T-helper 22 cell (primary cell): Measurements from ENCODE around the gene EXOC2.
"Not testable (repeated sequence)": the region's sequence is repeated elsewhere in the genome, so short reads cannot be mapped to it uniquely, and the experiment has no call there.

Experiments used
- DNase-seq: peaks from one replicate; pipeline ENCODE4 v3.0.0-alpha.2; 2020; ENCODE audit warnings: low read depth

Gene EXOC2

DNA sequence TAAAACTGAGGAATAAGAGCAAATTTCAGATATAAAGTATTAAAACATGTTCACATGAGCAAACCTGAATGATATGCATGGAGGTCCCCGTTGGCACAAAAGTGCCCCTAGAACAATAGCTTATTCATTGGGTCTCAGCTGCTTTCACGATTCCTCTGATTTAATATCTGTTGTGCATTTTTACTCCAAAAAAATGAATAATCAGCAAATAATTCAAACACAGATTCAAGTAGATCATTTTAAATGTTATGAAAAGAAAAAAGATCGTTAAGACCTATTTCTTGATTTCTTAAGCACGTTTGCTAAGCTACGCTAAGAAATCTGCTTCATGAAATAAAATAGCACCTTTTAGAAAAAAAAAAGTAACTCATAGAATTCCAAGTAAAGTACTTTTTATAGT lies 57.7 kb downstream of the EXOC2 start:
- no peak for DNase-seq

GRCh38 chr6:633611-634010 lies 59.3 kb downstream of the EXOC2 start:
- no peak for DNase-seq

GRCh38 chr6:628766-629165 lies 64.2 kb downstream of the EXOC2 start:
- no peak for DNase-seq

GRCh38 chr6:626236-626635 lies 66.7 kb downstream of the EXOC2 start:
- no peak for DNase-seq

DNA sequence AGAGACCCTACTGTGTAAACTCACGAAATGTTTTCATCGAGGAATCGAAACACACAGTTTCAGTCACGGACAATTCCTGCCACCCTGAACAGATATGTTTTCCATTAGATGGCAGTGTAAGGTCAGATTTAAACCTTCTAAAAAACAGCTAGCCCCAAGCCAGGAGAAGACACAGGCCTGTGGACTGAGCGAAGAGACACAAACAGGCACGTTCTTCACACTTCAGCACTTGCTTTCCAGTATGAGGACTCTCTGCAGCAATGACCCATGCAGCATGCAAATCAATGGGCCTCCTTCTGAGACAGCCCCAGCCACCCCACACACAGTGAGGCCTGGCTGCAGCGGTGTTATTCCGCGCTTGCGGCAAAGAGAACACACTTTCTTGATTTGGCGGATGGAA lies 68.0 kb downstream of the EXOC2 start:
- DNase-seq = no peak

- DNase-seq = no peak
These were observed 70.5 kb downstream of the EXOC2 start for GRCh38 chr6:622462-622861.

DNA sequence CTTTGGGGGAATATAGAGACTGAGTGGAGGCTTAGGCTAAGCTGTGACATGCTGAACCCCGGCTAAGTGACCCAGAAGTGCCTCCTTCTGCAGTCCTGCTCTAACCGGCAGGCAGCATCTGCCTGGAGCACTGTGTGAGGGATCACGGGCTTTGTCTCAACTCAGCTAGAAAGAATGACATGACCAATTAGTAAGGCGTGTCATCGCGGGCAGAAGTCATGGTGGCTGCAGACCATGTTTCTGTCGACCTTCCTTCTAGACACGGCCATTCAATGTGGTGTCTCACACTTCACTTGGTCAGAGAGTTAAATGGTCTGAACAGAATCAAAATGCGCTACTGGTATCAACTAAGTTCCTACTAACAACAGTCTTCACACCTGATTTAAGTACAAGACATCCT lies 71.0 kb downstream of the EXOC2 start:
- no peak for DNase-seq

GRCh38 chr6:620950-621349 lies 72.0 kb downstream of the EXOC2 start:
- no peak for DNase-seq

DNA sequence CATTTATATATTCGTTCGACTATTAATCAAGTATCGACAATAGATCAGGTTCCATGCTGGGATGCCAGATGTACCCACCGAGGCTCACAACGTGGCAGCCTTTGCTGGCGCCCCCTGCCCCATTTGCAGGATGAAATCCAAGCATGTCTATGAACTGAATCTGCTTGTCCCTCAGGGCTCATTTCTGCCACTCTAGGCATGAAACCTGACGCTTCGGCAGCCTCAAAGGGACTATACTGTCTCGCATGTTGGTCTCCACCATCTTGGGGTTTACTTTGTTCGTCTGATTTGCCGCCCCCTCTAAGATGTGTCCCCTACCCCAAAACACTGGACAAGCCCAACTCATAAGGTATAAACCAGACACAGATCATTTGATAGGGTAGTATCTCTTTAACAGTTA lies 72.8 kb downstream of the EXOC2 start:
- no peak for DNase-seq

- DNase-seq = no peak
These were observed 75.4 kb downstream of the EXOC2 start for GRCh38 chr6:617456-618100.

GRCh38 chr6:613981-614380 lies 79.0 kb downstream of the EXOC2 start:
- no peak for DNase-seq

GRCh38 chr6:611928-612327 lies 81.0 kb downstream of the EXOC2 start:
- DNase-seq = no peak

GRCh38 chr6:610882-611281 lies 82.1 kb downstream of the EXOC2 start:
- no peak for DNase-seq

GRCh38 chr6:609905-610304 lies 83.0 kb downstream of the EXOC2 start:
- DNase-seq = no peak

DNA sequence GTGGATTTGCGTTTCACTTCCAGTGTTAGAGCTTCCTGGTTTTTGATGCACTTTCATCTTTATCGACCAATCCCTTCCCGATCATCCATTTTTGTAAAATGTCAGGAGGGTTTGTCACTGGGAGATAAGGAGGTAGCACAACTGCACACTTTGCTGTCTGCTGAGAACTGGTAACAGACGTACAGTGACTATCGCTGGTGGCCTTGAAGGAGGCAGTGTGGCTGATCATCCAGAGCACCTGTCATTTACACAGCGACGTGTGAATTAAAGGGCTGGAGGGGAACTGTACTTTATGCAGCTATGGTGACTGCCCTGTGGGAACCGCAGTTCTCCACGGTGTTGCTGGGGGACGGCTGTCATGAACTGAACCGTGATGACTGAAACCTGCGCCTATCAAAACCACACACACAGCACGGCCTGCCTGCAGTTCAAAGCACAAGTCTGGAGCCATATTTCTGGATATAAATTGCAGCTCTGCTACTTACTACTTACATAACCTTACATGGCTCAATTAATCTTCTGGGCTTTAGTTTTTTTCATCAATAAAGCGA lies 86.0 kb downstream of the EXOC2 start:
- DNase-seq = no peak

DNA sequence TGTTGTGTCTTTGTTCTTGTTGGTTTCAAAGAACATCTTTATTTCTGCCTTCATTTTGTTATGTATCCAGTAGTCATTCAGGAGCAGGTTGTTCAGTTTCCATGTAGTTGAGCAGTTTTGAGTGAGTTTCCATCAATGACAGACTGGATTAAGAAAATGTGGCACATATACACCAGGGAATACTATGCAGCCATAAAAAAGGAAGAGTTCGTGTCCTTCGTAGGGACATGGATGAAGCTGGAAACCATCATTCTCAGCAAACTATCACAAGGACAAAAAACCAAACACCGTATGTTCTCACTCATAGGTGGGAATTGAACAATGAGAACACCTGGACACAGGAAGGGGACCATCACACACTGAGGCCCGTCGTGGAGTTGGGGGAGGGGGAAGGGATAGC lies 87.0 kb downstream of the EXOC2 start:
- DNase-seq = not testable (repeated sequence)

- no peak for DNase-seq
These were observed 88.4 kb downstream of the EXOC2 start for GRCh38 chr6:604579-604978.

- no peak for DNase-seq
These were observed 89.7 kb downstream of the EXOC2 start for GRCh38 chr6:603265-603664.

- DNase-seq = no peak
These were observed 93.1 kb downstream of the EXOC2 start for GRCh38 chr6:599576-600448.

DNA sequence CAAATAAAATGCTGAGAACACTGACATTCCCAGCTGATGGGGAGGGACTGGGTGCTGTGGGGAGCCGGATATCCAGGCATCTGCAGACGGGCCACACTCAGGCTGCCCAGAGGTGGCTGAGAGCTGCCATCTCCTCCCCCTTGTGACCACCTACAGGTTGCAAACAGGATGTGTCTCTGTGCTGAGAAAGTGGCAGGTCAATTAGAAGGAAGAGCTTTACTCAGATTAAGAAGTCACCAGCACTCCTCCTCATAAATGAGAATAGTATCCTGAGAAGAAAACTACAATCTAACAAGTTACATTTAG lies 99.1 kb downstream of the EXOC2 start:
- no peak for DNase-seq

DNA sequence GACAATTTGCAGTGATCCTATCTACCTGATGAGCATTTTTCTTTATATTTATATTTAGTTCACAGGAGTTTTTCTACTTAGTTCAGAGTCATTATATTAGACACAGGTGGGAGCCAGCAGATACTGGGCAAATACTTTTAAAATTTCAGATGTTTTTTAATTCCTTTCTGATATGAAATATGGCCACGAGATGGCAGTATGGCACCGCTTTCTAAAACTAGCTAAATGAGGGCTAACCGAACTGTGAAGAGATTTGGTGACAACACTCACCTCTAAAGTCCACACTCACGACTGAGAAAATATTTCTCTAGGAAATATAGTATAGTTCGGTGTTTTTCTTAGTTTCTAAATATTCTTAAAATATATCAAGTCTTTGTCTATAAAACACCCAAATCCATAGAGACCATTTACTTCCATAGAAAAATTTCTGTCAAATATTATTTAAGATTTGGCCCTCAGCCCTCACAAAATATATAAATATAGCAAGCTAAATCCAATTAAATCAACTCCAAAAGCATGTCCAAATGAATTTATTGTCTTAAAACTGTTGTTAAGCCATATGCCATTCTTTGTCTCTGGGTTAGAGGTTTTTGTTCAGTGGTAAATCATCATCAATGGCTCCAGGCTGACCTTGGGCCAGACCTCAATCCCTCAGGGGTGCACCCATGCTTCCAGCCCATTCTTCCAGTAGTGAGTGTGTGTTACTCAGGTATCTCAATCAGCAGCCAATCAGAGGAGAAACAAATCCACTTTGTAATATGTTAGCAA lies 99.6 kb downstream of the EXOC2 start:
- DNase-seq = peak; percentile 12

DNA sequence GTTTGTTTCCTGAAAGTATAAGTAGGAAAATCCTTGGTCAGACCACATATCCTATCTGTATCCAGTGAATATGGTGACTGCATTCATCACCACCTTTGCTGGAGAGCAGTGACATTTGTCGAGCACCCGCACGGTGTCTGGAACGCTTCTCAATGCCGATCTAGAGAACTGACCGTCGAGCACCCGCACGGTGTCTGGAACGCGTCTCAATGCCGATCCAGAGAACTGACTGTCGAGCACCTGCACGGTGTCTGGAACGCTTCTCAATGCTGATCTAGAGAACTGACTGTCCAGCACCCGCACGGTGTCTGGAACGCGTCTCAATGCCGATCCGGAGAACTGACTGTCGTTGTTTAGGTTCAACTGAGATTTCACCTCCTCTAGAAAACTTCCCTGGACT lies 103.8 kb downstream of the EXOC2 start:
- no peak for DNase-seq

GRCh38 chr6:586553-586952 lies 106.4 kb downstream of the EXOC2 start:
- DNase-seq = no peak
